WTC11 (cell line): ENCODE measurements around the gene CBR1. TPM values are rescaled to one million over a fixed set of nuclear protein-coding genes. Genes with fewer than 3 reads are reported as not detected.

Experiments used
- ATAC-seq: fragments of 200-7000 bp; cut with Tn5 transposase; 2 replicates; pipeline ENCODE4 v1.10.0; 2021; ENCODE audit warnings: mild to moderate bottlenecking, moderate library complexity
- CTCF ChIA-PET: fragments of 300-600 bp; sonication (Branson Sonifier 250); formaldehyde crosslinking; loops from one replicate; lab custom pipeline; 2021; ENCODE audit warnings: antibody characterized with exemption; lab: Charles Lee
- POLR2A ChIA-PET: fragments of 350-600 bp; sonication (Branson Sonifier 250); formaldehyde crosslinking; loops from one replicate; lab custom pipeline; 2021; ENCODE audit warnings: antibody characterized with exemption; lab: Charles Lee
- DNase-seq: peaks from one replicate; pipeline ENCODE4 v3.0.0; 2021; ENCODE audit warnings: low spot score
- H3K27ac Mint-ChIP-seq: 2 replicates; pipeline ENCODE4 v1.8.0; 2021; ENCODE audit warnings: mixed read lengths
- H3K27me3 Mint-ChIP-seq: 2 replicates; pipeline ENCODE4 v1.8.0; 2021; ENCODE audit warnings: low read depth, mild to moderate bottlenecking, moderate library complexity, mixed read lengths
- H3K36me3 Mint-ChIP-seq: 2 replicates; pipeline ENCODE4 v1.8.0; 2021; ENCODE audit warnings: mixed read lengths
- H3K4me1 Mint-ChIP-seq: 2 replicates; pipeline ENCODE4 v1.8.0; 2022; ENCODE audit warnings: mixed read lengths
- H3K4me3 Mint-ChIP-seq: 2 replicates; pipeline ENCODE4 v1.8.0; 2021; ENCODE audit warnings: mild to moderate bottlenecking, moderate library complexity, mixed read lengths
- H3K9me3 Mint-ChIP-seq: 2 replicates; pipeline ENCODE4 v1.8.0; 2021; ENCODE audit warnings: mixed read lengths
- AR ChIP-seq: fragments of 250-450 bp; sonication (Bioruptor Pico); IDR thresholded peaks from 2 replicates; pipeline ENCODE4 v1.9.0; 2021; ENCODE audit warnings: mild to moderate bottlenecking
- ATF1 ChIP-seq: sonication (generic); formaldehyde crosslinking; IDR thresholded peaks from 2 replicates; pipeline ENCODE4 v1.8.1; 2023; ENCODE audit warnings: mild to moderate bottlenecking, moderate library complexity, missing genetic modification reagents
- E2F5 ChIP-seq: sonication (generic); formaldehyde crosslinking; IDR thresholded peaks from 2 replicates; pipeline ENCODE4 v1.8.1; 2022; ENCODE audit warnings: mild to moderate bottlenecking, moderate library complexity, missing genetic modification reagents
- ERG ChIP-seq: fragments of 250-450 bp; sonication (Bioruptor Pico); IDR thresholded peaks from 2 replicates; pipeline ENCODE4 v1.8.0; 2021; ENCODE audit warnings: mild to moderate bottlenecking
- GRHL2 ChIP-seq: fragments of 250-450 bp; sonication (Bioruptor Pico); IDR thresholded peaks from 2 replicates; pipeline ENCODE4 v1.8.0; 2022; ENCODE audit warnings: mild to moderate bottlenecking, moderate library complexity; ENCODE audit not compliant: insufficient replicate concordance, severe bottlenecking
- HMGA2 ChIP-seq: fragments of 250-450 bp; sonication (Bioruptor Pico); IDR thresholded peaks from 2 replicates; pipeline ENCODE4 v1.4.0; 2021; ENCODE audit warnings: mild to moderate bottlenecking, moderate library complexity
- HMGXB4 ChIP-seq: sonication (generic); formaldehyde crosslinking; IDR thresholded peaks from 2 replicates; pipeline ENCODE4 v1.8.1; 2023; ENCODE audit warnings: mild to moderate bottlenecking, moderate library complexity, missing genetic modification reagents
- JAZF1 ChIP-seq: fragments of 250-450 bp; sonication (Bioruptor Pico); IDR thresholded peaks from 2 replicates; pipeline ENCODE4 v1.9.0; 2021; ENCODE audit warnings: moderate library complexity, mild to moderate bottlenecking, inconsistent platforms
- MAX ChIP-seq: sonication (generic); formaldehyde crosslinking; IDR thresholded peaks from 2 replicates; pipeline ENCODE4 v1.8.0; 2022; ENCODE audit warnings: mild to moderate bottlenecking, missing genetic modification reagents
- MYBL2 ChIP-seq: sonication (generic); formaldehyde crosslinking; IDR thresholded peaks from 2 replicates; pipeline ENCODE4 v1.8.1; 2023; ENCODE audit warnings: mild to moderate bottlenecking, moderate library complexity, missing genetic modification reagents
- NFE2L1 ChIP-seq: sonication (generic); formaldehyde crosslinking; IDR thresholded peaks from 2 replicates; pipeline ENCODE4 v1.8.1; 2023; ENCODE audit warnings: missing genetic modification reagents
- NR1H2 ChIP-seq: sonication (generic); formaldehyde crosslinking; IDR thresholded peaks from 2 replicates; pipeline ENCODE4 v1.9.0; 2021; ENCODE audit warnings: mild to moderate bottlenecking, moderate library complexity, missing genetic modification reagents
- NR3C1 ChIP-seq: sonication (generic); formaldehyde crosslinking; conservative IDR thresholded peaks from 2 replicates; pipeline ENCODE4 v1.8.1; 2023; ENCODE audit warnings: low read depth, mild to moderate bottlenecking, missing genetic modification reagents
- RORB ChIP-seq: fragments of 250-450 bp; sonication (Bioruptor Pico); IDR thresholded peaks from 2 replicates; pipeline ENCODE4 v1.9.0; 2021; ENCODE audit warnings: mild to moderate bottlenecking
- TEAD4 ChIP-seq: sonication (generic); formaldehyde crosslinking; IDR thresholded peaks from 2 replicates; pipeline ENCODE4 v1.8.0; 2022; ENCODE audit warnings: mild to moderate bottlenecking, missing genetic modification reagents
- ZBTB43 ChIP-seq: sonication (generic); formaldehyde crosslinking; IDR thresholded peaks from 2 replicates; pipeline ENCODE4 v1.8.1; 2023; ENCODE audit warnings: mild to moderate bottlenecking, missing genetic modification reagents
- ZNF423 ChIP-seq: fragments of 250-450 bp; sonication (Bioruptor Pico); IDR thresholded peaks from 2 replicates; pipeline ENCODE4 v2.1.2; 2022; ENCODE audit warnings: mild to moderate bottlenecking, moderate library complexity
- ZNF425 ChIP-seq: fragments of 250-450 bp; sonication (Bioruptor Pico); conservative IDR thresholded peaks from 2 replicates; pipeline ENCODE4 v1.9.0; 2021; ENCODE audit warnings: mild to moderate bottlenecking
- ZNF512 ChIP-seq: sonication (generic); formaldehyde crosslinking; IDR thresholded peaks from 2 replicates; pipeline ENCODE4 v1.8.1; 2022; ENCODE audit warnings: missing genetic modification reagents, borderline replicate concordance
- total RNA-seq: library from RNA; stranded (reverse); gene quantifications from 3 replicates; pipeline ENCODE4 v1.2.3, GENCODE V29; 2021

Gene CBR1
- total RNA-seq, 1 experiment from 2014 or later: 167 TPM

- no peak for DNase-seq
- H3K4me3 Mint-ChIP-seq: peak overlapping the region; percentile 92
- H3K36me3 Mint-ChIP-seq: peaks cover 63% of the 10 kb centered on the region
- TF ChIP-seq RORB (CRISPR knock-in tag) (no peak), ZNF512 (CRISPR knock-in tag) (no peak), HMGA2 (CRISPR knock-in tag) (no peak), HMGXB4 (CRISPR knock-in tag) (no peak), NFE2L1 (no peak), NR1H2 (no peak), MAX (CRISPR knock-in tag) (no peak), JAZF1 (no peak), ZNF425 (no peak), ATF1 (CRISPR knock-in tag) (no peak), GRHL2 (CRISPR knock-in tag) (no peak), NR3C1 (CRISPR knock-in tag) (no peak), ZNF423 (CRISPR knock-in tag) (no peak), ERG (CRISPR knock-in tag) (no peak)
- no peaks in the 10 kb centered on the region for H3K27me3 Mint-ChIP-seq
- H3K9me3 Mint-ChIP-seq: peaks cover 21% of the 10 kb centered on the region
- ChIA-PET CTCF (interaction anchor here (0.5 to 2.2 kb wide), 23 partner anchors 8 to 254 kb away, joined by 3 to 35 read pairs (median 4); partner anchors contain the start of genes CBR1 and SETD4), POLR2A (interaction anchor here (0.7 to 1.3 kb wide), 2 partner anchors 46 to 52 kb away, joined by 3 to 9 read pairs; partner anchors contain the start of gene SETD4)
- H3K4me1 Mint-ChIP-seq: peaks cover 84% of the 10 kb centered on the region
- peak overlapping the region; percentile 95 for H3K27ac Mint-ChIP-seq
- no peak; the same call in 1 of the 2 replicates for ATAC-seq
Measured at GRCh38 chr21:36105327-36105842, 35.6 kb downstream of the CBR1 start.

GRCh38 chr21:36109868-36110267 lies 40.0 kb downstream of the CBR1 start:
- H3K27ac Mint-ChIP-seq: peak overlapping the region; percentile 17
- POLR2A ChIA-PET: no interaction called here
- no peaks in the 10 kb centered on the region for H3K27me3 Mint-ChIP-seq
- peaks cover 54% of the 10 kb centered on the region for H3K36me3 Mint-ChIP-seq
- ATAC-seq (no peak), DNase-seq (no peak)
- H3K4me3 Mint-ChIP-seq: no peak overlapping the region
- peaks cover 81% of the 10 kb centered on the region for H3K4me1 Mint-ChIP-seq
- H3K9me3 Mint-ChIP-seq: no peaks in the 10 kb centered on the region
- CTCF ChIA-PET: interaction anchor here (0.6 to 1.3 kb wide), 2 partner anchors 50 to 215 kb away, joined by 3 read pairs; partner anchors contain the start of gene SETD4
- no peak for TF ChIP-seq ZBTB43
- TF ChIP-seq TEAD4 (CRISPR knock-in tag): no peak
- no peak for TF ChIP-seq E2F5 (CRISPR knock-in tag)
- no peak for TF ChIP-seq MYBL2 (CRISPR knock-in tag)
- TF ChIP-seq AR (CRISPR knock-in tag): no peak
